H1 (cell line): ENCODE results near the gene AKR1B15. TPM values are rescaled to one million over a fixed set of nuclear protein-coding genes. Genes with fewer than 3 reads are reported as not detected.

ENCODE experiments used
- POLR2A ChIP-seq, 2 experiments: IDR thresholded peaks; 1 replicate in 1 of 2; 2 replicates in 1 of 2; pipeline ENCODE4 v1.6.1; 2011; ENCODE audit warnings: low read depth in 2 of 2, low read length in 2 of 2, mild to moderate bottlenecking in 2 of 2; ENCODE audit errors: control extremely low read depth in 1 of 2
- RBBP5 ChIP-seq: IDR thresholded peaks from 2 replicates; pipeline ENCODE4 v1.7.1; 2012; ENCODE audit warnings: low read depth, mild to moderate bottlenecking, inconsistent platforms, low read length, moderate library complexity, borderline replicate concordance
- RFX5 ChIP-seq: IDR thresholded peaks from 2 replicates; pipeline ENCODE4 v1.6.1; 2011; ENCODE audit warnings: low read depth, low read length, improper control_type of control experiment, borderline replicate concordance
- TBP ChIP-seq: IDR thresholded peaks from 2 replicates; pipeline ENCODE4 v1.6.1; 2011; ENCODE audit warnings: low read depth, low read length, improper control_type of control experiment
- TCF12 ChIP-seq: IDR thresholded peaks from 2 replicates; pipeline ENCODE4 v1.6.1; 2011; ENCODE audit warnings: low read depth, mild to moderate bottlenecking, low read length
- polyA plus RNA-seq, 7 experiments: library from polyadenylated mRNA; depleted of rRNA in 3 of 7; stranded (reverse) in 5 of 7; unstranded in 2 of 7; fragments of >200 nt in 5 of 7; fragments of 200-250 nt in 2 of 7; gene quantifications; 1 replicate in 5 of 7; 2 replicates in 1 of 7; 4 replicates in 1 of 7; pipeline versions ENCODE4 v1.2.1 to v1.2.3, GENCODE V29; 2011 to 2013; ENCODE audit warnings: missing spikeins in 2 of 7, mixed read lengths in 2 of 7
- total RNA-seq: library from RNA; stranded (reverse); fragmentation: NEBNext Ultra II Directional; extraction: Animal tissue kit (Norgen Biotek cat#: 25700); gene quantifications from 2 replicates; pipeline ENCODE4 v1.2.1, GENCODE V29; 2021
- TF ChIP-seq, protein P1 (sequence below): fragments of 300-600 bp; sonication (generic); IDR thresholded peaks from 2 replicates; pipeline ENCODE4 v1.7.1; 2012; ENCODE audit warnings: low read length, moderate library complexity, mild to moderate bottlenecking, inconsistent platforms; ENCODE audit not compliant: insufficient replicate concordance
- TF ChIP-seq, protein P2 (sequence below): IDR thresholded peaks from 2 replicates; pipeline ENCODE4 v1.6.1; 2011; ENCODE audit warnings: low read depth, mild to moderate bottlenecking, low read length; ENCODE audit not compliant: insufficient read depth
- TF ChIP-seq, protein P3 (sequence below), 3 experiments: IDR thresholded peaks; 1 replicate in 2 of 3; 2 replicates in 1 of 3; pipeline versions ENCODE4 v1.5.1 to v1.6.1; 2011; ENCODE audit warnings: low read length in 3 of 3, mild to moderate bottlenecking in 3 of 3, inconsistent platforms in 2 of 3, low read depth in 1 of 3, moderate library complexity in 1 of 3; ENCODE audit not compliant: insufficient read depth in 1 of 3; ENCODE audit errors: control extremely low read depth in 1 of 3

Gene AKR1B15
- total and polyA plus RNA-seq, 2 of the 8 experiments (the other 6 are each of a cell fraction or from before 2014, with no cell fraction given) = 0.15 to 0.47 TPM

DNA sequence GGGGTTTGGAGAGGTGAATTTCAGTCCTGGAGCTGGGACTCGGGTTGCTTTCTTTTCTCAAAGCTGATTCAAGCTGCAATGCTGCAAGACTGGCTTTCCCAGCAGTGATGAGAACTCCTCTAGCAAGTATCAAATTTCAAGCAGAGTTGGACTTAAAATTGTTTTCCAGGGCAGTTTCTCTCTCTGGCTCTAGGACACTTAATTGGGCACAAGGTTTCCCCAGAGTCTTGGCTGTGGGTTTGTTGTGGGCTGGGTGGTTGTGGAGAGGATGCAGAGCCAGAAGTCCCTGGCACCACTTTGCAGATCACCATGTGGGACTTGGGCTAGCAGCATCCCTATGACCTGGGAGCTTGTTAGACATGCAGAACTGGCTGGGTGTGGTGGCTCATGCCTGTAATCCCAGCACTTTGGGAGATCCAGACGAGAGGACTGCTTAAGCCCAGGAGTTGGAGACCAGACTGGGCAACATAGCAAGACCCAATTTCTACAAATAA, 16.8 kb downstream of the AKR1B15 start (continued):
- TF ChIP-seq, protein P1, sequence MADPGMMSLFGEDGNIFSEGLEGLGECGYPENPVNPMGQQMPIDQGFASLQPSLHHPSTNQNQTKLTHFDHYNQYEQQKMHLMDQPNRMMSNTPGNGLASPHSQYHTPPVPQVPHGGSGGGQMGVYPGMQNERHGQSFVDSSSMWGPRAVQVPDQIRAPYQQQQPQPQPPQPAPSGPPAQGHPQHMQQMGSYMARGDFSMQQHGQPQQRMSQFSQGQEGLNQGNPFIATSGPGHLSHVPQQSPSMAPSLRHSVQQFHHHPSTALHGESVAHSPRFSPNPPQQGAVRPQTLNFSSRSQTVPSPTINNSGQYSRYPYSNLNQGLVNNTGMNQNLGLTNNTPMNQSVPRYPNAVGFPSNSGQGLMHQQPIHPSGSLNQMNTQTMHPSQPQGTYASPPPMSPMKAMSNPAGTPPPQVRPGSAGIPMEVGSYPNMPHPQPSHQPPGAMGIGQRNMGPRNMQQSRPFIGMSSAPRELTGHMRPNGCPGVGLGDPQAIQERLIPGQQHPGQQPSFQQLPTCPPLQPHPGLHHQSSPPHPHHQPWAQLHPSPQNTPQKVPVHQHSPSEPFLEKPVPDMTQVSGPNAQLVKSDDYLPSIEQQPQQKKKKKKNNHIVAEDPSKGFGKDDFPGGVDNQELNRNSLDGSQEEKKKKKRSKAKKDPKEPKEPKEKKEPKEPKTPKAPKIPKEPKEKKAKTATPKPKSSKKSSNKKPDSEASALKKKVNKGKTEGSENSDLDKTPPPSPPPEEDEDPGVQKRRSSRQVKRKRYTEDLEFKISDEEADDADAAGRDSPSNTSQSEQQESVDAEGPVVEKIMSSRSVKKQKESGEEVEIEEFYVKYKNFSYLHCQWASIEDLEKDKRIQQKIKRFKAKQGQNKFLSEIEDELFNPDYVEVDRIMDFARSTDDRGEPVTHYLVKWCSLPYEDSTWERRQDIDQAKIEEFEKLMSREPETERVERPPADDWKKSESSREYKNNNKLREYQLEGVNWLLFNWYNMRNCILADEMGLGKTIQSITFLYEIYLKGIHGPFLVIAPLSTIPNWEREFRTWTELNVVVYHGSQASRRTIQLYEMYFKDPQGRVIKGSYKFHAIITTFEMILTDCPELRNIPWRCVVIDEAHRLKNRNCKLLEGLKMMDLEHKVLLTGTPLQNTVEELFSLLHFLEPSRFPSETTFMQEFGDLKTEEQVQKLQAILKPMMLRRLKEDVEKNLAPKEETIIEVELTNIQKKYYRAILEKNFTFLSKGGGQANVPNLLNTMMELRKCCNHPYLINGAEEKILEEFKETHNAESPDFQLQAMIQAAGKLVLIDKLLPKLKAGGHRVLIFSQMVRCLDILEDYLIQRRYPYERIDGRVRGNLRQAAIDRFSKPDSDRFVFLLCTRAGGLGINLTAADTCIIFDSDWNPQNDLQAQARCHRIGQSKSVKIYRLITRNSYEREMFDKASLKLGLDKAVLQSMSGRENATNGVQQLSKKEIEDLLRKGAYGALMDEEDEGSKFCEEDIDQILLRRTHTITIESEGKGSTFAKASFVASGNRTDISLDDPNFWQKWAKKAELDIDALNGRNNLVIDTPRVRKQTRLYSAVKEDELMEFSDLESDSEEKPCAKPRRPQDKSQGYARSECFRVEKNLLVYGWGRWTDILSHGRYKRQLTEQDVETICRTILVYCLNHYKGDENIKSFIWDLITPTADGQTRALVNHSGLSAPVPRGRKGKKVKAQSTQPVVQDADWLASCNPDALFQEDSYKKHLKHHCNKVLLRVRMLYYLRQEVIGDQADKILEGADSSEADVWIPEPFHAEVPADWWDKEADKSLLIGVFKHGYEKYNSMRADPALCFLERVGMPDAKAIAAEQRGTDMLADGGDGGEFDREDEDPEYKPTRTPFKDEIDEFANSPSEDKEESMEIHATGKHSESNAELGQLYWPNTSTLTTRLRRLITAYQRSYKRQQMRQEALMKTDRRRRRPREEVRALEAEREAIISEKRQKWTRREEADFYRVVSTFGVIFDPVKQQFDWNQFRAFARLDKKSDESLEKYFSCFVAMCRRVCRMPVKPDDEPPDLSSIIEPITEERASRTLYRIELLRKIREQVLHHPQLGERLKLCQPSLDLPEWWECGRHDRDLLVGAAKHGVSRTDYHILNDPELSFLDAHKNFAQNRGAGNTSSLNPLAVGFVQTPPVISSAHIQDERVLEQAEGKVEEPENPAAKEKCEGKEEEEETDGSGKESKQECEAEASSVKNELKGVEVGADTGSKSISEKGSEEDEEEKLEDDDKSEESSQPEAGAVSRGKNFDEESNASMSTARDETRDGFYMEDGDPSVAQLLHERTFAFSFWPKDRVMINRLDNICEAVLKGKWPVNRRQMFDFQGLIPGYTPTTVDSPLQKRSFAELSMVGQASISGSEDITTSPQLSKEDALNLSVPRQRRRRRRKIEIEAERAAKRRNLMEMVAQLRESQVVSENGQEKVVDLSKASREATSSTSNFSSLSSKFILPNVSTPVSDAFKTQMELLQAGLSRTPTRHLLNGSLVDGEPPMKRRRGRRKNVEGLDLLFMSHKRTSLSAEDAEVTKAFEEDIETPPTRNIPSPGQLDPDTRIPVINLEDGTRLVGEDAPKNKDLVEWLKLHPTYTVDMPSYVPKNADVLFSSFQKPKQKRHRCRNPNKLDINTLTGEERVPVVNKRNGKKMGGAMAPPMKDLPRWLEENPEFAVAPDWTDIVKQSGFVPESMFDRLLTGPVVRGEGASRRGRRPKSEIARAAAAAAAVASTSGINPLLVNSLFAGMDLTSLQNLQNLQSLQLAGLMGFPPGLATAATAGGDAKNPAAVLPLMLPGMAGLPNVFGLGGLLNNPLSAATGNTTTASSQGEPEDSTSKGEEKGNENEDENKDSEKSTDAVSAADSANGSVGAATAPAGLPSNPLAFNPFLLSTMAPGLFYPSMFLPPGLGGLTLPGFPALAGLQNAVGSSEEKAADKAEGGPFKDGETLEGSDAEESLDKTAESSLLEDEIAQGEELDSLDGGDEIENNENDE = no peak
- TF ChIP-seq, protein P2, sequence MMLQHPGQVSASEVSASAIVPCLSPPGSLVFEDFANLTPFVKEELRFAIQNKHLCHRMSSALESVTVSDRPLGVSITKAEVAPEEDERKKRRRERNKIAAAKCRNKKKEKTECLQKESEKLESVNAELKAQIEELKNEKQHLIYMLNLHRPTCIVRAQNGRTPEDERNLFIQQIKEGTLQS = no peak
- TF ChIP-seq RFX5 = no peak
- TF ChIP-seq POLR2A (IDR thresholded peaks at IDR 0.05; ENCODE audit: control extremely low read depth in 1 of 2, low read depth in 2 of 2, low read length in 2 of 2) = no peak
- TF ChIP-seq TCF12 = no peak
- no peak for TF ChIP-seq TBP
- no peak for TF ChIP-seq RBBP5
- TF ChIP-seq, protein P3, sequence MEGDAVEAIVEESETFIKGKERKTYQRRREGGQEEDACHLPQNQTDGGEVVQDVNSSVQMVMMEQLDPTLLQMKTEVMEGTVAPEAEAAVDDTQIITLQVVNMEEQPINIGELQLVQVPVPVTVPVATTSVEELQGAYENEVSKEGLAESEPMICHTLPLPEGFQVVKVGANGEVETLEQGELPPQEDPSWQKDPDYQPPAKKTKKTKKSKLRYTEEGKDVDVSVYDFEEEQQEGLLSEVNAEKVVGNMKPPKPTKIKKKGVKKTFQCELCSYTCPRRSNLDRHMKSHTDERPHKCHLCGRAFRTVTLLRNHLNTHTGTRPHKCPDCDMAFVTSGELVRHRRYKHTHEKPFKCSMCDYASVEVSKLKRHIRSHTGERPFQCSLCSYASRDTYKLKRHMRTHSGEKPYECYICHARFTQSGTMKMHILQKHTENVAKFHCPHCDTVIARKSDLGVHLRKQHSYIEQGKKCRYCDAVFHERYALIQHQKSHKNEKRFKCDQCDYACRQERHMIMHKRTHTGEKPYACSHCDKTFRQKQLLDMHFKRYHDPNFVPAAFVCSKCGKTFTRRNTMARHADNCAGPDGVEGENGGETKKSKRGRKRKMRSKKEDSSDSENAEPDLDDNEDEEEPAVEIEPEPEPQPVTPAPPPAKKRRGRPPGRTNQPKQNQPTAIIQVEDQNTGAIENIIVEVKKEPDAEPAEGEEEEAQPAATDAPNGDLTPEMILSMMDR (IDR thresholded peaks at IDR 0.05; ENCODE audit: control extremely low read depth in 1 of 3, insufficient read depth in 1 of 3, low read depth in 1 of 3, low read length in 3 of 3) = no peak
